CD4-positive, alpha-beta T cell treated with Interleukin-17A for 1 hour (primary cell): Measurements from ENCODE around the gene NUDT16.
"Not testable (repeated sequence)": the region's sequence is repeated elsewhere in the genome, so short reads cannot be mapped to it uniquely, and the experiment has no call there.

Experiments
- DNase-seq: peaks from one replicate; pipeline ENCODE4 v3.0.0-alpha.2; 2020

The NUDT16 gene

DNA sequence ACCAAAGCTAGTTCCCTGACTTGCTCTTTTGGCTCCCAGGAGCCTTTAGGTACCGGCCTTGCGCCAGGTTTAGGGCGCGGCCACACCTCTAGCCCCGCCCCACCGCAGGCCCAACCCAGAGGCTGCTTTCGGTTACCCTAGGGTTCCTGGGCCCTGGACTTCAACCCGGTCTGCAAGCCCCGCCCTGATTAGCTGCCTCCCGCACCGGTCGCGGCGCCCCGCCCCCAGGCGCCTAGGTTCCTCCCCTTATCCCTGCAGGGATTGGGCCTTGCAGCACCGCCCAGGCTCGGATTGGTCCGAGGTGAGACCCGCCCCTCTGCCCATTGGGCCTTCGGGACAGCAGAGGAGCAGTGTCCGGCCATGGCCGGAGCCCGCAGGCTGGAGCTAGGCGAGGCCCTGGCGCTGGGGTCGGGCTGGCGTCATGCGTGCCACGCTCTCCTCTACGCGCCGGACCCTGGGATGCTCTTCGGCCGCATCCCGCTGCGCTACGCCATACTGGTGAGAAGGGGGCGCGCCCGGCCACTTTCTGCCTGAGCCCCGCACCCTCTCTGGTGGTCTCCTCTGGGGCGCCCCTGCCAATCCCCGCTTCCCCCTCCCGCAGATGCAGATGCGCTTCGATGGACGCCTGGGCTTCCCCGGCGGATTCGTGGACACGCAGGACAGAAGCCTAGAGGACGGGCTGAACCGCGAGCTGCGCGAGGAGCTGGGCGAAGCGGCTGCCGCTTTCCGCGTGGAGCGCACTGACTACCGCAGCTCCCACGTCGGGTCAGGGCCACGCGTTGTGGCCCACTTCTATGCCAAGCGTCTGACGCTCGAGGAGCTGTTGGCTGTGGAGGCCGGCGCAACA, at the start of gene NUDT16:
Gene NUDT16 (plus strand): TSS at position 330 of the 847 bp plus-strand sequence. CDS start 31 bp downstream, at position 361.
- DNase-seq, result peak; percentile 97

DNA sequence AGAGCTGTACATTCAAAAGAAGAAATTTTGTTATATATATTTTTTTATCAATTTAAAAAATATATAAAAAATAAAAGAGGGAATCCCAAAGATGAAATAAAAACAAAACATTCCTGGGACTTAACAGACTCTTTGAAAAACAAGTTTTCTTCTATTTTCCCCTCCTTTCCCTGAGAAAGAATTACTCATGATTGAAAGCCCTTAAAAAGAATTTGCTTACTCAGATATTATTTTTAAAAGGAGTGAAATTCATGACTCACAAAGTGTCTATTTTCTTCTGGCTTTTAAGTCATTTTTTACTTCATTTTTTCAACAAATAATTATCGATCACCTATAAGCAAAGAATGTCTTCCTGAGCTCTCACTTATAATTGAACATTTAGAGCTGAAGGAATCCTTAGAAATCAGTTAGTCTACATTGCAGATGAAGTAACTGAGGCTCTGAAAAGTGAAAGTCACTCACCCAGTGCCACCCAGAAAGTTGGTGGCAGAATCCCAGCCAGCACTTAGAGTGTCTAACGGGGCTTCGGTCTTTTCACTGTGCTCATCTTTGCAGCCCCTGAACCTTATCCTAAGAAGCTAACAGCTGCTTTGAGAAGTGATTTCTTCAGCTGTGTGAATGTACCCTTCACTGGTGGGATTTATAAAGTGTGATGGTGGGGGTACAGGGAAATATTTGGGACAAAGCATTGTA, 42.5 kb upstream of the NUDT16 start:
- no peak for DNase-seq

DNA sequence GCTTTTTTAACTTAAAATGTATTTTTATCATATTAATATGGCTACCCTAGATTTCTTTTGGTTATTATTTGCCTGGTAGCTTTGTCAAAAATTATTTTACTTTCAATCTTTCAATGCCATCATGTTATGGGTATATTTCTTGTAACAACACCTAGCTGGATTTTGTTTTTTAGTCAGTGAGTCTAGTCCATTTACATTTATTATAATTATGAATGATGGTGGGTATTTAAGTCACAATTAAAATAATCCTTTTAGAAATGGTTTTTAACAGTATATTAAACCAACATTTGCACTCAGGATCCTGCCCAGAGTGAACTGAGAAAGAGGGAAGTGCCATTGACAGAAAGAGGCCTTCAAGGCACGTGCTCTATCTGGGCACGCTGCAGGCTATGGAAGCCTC, 39.8 kb upstream of the NUDT16 start:
- no peak for DNase-seq

DNA sequence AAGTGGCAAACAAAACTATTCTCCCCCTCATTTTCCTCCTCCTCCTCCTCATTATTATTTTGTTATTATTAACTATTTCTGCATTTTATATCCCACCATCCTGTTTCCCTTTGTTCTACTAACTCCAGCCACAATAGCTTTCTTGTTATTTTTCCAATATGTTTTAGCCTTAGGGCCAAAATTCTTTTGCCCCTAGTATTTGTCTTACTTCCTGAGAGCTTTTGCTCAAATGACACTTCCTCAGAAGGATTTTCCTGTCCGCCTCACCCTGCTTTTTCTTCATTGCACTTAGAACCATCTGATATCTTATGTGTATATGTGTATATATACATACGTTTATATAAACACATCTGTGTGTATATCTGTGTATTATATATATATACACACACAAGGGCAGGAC, 32.7 kb upstream of the NUDT16 start:
- DNase-seq, result no peak

DNA sequence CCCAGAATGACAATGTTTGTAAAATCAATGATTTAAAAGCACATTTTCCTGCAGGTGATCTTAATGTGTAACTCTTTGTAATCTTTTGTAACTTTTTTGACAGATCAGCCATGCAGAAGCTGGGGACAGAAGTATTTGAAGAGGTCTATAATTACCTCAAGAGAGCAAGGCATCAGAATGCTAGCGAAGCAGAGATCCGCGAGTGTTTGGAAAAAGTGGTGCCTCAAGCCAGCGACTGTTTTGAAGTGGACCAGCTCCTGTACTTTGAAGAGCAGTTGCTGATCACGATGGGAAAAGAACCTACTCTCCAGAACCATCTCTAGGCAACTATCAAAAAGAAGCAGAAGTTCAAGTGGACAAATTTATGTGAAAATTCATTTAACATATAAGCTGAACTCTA, 32.1 kb upstream of the NUDT16 start:
- no peak for DNase-seq

DNA sequence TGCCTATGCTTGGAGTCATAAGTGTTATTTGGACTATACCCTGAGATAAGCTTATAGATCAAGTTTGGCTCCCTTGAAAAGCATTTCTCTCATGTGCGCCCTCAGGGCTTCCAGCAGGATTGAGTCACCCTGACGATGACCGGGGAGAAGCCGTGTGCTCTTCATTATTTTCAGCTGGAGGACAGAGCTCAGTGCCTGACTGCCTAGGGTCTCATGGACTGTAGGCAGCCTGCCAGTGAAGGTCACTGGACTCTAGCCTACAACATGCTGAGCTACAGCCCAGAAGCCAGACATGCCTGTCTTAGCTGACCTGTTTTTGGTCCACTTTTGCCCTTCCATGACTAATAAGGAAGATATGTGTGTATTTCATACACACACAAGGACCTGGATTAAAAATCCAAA, 31.6 kb upstream of the NUDT16 start:
- DNase-seq, result no peak

DNA sequence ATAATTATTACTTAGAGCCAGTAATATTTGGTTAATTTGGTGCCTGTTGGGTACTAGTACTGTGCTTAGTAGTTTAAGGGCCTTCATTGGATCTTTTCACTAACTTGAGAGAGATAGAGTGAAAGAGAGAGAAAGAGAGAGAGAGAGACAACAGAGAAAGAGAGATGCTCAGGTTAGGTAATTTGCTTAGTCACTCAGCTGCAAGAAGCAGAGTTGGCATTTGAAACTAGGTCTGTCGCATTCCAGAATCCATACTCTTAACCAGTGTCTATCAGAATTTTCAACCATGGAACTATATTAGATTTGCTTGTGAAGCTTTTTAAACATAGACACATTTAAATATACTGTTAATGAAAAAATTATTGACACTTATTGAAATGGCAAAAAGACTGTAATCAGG, 31.1 kb upstream of the NUDT16 start:
- DNase-seq, result no peak

DNA sequence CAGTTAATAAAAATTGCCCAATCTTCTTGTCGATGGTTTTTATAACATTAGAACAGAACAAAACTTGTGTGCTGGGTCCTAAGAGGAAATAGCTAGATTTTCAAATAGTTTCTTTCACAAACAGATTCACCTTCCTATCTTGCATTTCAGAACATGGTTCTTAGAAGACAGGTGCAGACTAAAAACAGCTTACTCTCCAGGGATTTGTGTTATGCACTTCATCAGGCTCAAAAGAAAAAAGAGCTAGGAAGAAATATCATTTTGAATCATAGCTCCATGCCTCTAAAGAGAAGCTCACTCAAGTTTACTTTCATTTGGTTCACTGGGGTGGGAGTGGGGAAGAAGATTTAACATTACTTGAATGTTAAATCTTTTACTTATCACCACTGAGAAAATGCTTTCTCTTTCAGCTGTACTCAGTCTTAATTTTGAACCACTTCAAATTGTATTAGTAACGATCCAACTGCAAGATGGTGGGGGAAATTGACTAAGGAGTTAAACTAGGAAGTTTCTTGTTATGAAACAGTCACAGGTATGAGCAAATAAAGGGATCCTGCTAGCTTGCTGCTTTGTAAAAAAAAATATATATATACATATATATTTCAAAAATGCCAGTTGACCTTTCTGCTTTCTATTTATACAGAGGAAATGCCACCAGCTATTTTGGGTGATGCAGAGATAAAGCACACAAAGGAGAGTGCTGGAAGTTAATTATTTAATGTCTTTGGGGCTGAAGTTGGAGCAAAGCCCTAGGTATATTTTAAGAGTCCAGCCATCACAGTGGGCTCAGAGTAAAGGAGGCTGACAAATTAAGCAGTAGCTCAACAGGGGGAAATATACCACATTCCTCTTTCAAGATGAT, 28.3 kb upstream of the NUDT16 start:
- no peak for DNase-seq

DNA sequence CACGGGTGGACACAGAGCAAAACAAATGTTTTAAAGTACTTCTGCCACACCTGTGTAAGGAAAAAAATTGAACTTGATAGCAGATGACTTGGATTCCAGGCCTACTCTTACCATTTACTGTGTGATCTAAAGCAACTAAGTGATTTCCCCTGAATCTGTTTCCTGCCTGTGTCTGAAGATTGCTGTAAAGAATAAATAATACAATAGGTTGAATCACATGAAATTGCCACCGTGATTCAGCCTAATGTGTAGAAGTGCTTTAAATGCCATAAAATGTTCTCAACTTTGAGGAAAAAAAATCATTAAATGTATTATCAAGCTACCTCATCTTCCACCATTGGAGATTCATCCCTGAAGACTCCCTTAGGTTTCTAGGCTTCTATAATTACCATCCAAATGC, 27.6 kb upstream of the NUDT16 start:
- DNase-seq, result no peak

DNA sequence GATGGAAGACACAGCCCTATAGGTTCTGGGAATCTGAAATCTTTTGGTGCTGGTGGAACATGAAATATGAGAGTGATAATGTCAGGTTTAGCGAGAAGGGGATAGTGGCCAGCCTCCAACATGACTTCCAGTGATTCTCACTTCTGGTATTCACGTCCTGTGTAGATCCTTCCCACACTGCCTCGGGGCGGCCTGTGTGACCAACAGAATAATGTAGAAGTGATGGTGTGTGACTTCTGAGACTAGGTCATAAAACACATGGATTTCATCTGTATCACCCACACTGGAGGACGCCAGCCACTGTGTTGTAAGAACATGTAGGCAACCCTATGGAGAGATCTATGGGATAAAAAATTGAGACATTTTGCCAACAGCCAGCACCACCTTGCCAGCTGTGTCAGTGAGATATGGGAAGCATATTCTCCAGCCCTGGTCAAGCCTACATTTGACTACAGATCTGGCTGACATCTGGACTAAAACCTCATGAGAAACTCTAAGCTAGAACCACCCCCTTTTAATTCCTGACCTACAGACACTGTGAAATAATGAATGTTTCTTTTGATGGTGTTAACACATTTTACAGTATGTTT, 25.5 kb upstream of the NUDT16 start:
- no peak for DNase-seq

DNA sequence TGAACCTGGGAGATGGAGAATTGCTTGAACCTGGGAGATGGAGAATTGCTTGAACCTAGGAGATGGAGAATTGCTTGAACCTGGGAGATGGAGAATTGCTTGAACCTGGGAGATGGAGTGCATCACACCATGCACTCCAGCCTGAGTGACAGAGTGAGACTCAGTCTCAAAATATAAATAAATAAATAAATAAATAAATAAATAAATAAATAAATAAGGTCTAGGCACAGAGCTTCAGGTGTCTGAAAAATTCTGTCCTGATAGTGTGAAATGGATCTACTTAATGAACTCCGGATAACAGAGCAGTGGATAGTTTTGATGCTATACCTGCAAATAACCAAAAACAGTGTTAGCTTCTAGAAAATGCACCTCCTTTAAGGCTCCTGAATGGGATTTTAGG, 24.3 kb upstream of the NUDT16 start:
- DNase-seq, result no peak

DNA sequence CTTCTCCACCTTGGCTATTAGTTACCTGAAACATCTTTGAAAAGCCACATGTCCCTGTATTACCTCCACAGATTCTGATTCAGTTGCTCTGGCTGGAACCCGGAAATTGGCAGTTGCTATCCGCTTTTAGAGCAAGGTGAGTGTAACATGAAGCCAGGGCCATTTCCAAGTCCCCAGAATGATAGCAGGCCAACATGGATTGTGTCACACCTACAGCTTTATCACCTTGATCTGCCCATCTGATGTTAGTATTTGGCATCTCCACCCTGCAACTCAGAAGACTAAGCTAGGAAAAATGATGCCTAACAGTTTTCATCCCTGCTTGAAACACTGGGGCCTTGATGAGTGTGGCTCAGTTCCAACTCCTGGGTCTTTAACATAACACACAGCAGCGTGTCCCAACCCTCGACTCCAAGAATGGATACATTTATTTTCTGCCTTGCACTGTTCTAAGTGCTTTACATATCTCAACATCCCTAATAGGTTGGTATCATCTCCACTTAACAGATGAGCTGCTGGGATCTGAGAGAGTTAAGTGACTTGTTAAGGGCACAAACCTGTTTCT, 21.3 kb upstream of the NUDT16 start:
- no peak for DNase-seq

DNA sequence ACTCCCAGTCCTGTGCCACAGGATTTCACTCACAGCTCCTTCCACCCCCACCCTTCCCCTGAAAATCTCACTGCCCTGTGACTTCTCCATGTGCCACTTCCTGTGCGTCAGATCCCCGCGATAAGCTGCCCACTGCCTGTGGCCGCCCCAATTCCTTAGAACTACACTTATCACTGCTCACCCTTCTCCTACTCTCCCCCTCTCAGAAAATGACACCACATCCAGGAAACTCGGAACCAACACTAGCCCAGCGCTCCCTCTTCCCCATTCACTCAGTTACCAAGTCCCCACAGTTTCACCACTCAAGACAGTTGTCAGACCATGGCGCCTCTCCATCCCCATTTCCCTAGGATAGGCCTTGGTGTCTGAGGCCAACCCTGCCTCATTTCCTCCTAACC, 20.5 kb upstream of the NUDT16 start:
- peak; percentile 8 for DNase-seq

DNA sequence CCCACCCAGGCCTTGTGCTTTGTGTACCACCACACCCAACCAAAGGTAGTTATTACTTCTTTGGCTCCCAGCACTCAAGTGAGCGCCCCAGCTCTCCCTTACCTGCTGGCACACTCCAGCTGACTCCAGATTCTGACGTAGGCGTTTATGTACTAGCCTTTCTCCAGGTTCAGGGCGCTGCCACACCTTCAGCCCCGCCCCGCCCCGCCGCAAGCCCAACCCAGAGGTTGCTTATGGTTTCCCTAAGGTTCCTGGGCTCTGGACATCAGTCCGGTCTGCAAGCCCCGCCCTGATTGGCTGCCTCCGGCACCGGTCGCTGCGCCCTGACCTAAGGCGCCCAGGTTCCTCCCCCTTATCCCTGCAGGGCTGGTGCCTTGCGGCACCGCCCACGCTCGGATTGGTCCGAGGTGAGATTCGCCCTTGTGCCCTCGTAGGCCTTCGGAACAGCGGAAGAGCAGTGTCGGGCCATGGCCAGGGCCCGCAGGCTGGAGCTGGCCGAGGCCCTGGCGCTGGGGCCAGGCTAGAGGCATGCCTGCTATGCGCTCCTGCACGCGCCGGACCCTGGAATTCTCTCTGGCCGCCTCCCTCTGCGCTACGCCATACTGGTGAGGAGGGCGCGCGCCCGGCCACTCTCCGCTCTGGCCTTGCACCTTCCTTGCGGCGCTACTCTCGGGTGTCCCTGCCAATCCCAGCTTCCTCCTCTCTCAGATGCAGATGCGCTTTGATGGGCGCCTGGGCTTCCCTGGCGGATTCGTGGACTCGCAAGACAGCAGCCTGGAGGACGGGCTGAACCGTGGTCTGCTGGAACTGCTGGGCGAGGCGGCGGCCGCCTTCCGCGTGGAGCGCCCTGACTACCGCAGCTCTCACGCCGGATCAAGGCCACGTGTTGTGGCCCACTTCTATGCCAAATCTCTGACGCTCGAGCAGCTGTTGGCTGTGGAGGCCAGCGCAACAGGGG, 19.8 kb upstream of the NUDT16 start:
- peak; percentile 51 for DNase-seq

DNA sequence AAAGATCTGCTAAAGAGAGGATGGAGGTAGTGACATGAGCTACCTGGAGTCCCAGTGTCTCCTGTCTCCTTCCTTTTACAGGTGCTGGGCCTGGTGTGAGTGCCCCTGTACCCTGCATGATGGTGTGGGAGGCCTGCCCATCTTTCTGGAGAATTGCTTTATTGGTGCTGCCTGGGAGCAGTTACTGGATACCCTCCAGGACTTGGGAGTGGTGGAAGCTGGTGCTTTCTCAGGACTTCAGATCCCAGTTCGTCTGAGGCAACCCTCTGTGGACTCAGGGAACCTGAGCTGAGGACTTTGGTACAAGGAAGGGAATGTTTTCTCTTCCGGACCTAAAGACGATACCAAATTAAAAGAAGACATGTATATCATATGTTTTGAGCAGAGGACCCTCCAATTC, 18.3 kb upstream of the NUDT16 start:
- no peak for DNase-seq

DNA sequence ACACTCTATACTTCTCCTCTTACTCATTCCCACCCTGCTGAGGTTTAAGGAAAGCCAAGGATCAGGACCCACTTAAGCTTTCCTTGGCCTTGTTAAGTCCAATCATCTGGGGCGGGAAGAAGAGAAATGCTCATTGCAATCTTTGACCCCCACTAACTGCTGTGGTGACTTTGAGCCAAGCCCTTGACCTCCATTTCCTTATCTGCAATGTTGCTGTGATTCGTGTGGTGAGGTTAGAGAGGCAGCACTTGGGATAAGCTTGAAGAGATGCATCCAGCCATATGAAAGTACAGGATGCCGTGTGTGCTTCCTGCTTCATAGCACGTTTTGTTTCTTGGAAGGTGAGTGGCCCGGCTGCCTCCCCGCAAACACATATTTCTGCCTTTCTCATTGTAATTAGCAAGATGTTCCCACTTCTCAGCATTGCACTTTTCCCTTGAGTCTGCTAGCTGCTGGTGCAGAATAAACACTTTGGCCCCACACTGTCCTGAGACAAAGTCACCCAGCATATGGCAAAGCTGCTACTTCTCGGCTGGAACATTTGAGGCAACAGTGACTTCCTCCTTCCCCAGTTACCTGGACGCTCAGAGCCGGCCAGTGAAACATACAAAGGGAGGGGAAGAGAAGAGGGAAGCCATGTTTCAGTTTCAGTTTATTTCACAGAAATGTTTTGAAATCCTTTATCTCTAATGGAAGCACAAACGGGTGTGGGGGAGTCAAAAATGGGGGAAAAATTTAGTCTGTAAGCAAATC, 10.5 kb upstream of the NUDT16 start:
- no peak for DNase-seq

DNA sequence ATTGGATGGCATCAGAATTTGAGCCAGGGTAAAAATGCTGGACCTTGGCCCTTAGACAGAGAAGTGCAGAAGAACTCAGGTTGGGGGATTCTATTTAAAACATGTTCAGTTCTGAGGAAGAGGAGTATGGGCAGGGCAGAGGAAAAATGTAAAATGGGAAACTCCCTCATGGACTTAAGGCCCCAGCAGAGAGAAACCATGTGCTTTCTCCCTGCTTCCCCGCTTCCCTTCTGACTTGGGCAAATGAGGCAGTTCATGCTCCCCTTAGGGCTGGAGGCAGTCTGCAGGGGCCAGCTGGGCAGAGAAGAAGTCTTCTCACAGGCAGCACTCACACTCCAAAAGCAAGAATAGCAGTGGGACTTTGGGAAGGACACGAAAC, 9.9 kb upstream of the NUDT16 start:
- DNase-seq, result no peak

DNA sequence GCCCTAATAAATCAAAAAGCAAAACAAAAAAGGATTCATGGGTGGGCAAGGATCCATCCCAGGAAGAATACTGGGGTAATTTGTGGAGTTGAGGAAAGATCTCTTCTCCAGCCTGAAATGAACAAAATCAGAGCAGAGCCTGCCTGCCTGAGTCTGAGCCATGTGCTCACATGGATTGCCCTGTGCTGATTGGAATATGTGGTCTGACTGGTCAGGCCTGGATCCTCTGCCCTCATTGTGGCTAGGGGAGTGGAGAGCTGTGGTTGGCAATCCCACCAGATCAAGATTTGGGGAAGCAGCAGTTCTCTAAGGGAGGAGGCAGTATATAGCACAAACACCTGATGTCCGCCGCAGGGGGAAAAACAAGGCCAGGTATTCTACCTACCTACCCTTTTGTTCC, 6.8 kb upstream of the NUDT16 start:
- no peak for DNase-seq

DNA sequence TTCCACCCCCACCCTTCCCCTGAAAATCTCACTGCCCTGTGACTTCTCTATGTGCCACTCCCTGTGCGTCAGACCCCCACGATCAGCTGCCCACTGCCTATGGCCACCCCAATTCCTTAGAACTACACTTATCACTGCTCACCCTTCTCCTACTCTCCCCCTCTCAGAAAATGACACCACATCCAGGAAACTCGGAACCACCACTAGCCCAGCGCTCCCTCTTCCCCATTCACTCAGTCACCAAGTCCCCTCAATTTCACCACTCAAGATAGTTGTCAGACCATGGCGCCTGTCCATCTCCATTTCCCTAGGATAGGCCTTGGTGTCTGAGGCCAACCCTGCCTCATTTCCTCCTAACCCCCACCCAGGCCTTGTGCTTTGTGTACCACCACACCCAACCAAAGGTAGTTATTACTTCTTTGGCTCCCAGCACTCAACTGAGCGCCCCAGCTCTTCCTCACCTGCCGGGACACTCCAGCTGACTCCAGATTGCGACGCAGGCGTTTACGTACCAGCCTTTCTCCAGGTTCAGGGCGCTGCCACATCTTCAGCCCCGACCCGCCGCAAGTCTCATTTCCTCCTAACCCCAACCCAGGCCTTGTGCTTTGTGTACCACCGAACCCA, 641 bp upstream of the NUDT16 start:
- DNase-seq, result not testable (repeated sequence)

DNA sequence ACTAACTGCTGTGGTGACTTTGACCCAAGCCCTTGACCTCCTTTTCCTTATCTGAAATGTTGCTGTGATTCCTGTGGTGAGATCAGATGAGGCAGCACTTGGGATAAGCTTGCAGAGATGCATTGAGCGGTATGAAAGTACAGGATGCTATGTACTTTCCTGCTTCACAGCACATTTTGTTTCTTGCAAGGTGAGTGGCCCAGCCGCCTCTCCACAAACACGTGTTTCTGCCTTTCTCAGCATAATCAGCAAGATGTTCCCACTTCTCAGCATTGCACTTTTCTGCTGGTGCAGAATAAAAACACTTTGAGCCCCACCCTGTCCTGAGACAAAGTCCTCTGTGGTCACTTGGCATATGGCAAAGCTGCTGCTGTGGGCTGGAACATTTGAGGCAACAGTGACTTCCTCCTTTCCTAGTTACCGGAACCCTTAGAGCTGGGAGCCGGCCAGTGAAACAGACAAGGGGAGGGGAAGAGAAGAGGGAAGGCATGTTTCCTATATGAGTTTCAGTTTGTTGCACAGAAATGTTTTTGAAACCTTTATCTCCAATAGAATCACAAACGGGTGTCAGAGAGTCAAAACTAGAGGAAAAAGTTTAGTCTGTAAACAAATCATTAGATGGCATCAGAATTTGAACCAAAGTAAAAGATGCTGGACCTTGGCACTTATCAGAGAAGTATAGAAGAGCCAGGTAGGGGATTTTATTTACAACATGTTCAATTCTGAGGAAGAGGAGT, 5.0 kb downstream of the NUDT16 start:
- peak; percentile 13 for DNase-seq
